C4-2B (cell line): ENCODE measurements around the gene LCA5L.

Experiments
- CTCF ChIP-seq: fragments of 450-650 bp; conservative IDR thresholded peaks from 2 replicates; pipeline ENCODE4 v1.5.1; 2017; ENCODE audit warnings: mild to moderate bottlenecking
- ZFX ChIP-seq: fragments of 450-650 bp; IDR thresholded peaks from 2 replicates; pipeline ENCODE4 v1.6.1; 2017

- TF ChIP-seq CTCF (no peak), ZFX (no peak)
Observed at GRCh38 chr21:39453571-39454179, 8.1 kb upstream of the LCA5L start.
